ENCODE results near the gene VASN.

Gene VASN

GRCh38 chr16:4426021-4426684 lies 54.5 kb downstream of the VASN start:
- no peak for DNase-seq (ENCODE audit: low spot score)

GRCh38 chr16:4426722-4427372 lies 55.2 kb downstream of the VASN start:
- no peak for DNase-seq (ENCODE audit: low spot score)

DNA sequence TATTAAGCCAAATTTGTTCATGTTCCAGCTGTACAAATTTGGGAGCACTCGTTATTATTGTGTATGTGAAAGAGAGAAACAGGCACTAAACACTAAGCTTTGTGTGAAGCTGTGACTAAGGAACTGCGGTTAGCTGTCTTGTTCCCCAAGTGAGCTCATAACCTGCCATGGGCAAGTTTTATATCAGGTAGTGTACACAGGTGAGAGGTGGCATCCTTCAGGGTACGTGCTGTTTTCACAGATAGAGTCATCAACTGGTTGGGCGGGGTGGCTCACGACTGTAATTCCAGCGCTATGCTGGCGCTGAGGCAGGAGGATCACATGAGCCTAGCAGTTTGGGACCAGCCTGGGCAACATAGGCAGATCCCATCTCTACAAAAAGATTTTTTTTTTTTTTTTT lies 56.9 kb downstream of the VASN start:
- DNase-seq (ENCODE audit: low spot score) = no peak

DNA sequence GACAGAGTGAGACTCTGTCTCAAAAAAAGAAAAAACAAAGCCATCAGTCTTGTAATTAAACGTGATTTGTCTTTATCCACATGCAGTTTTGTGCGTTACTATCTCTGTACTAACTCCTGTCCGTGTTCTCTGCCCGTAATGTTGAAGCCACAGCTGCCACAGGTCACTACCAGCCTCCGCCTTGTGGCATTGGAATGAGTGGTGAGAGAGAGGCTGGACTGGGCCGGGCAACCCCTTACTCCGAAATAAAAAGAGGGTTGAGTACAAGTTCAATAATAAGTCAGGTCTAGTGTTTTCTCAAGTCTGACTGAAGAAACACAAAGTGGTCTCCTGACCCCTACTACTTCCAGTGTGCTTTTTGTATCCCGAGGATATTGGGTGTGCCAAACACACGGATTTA lies 59.4 kb downstream of the VASN start:
- DNase-seq (ENCODE audit: low spot score) = no peak
